BJ (cell line): ENCODE results near the gene CACNA2D2. TPM values are rescaled to one million over a fixed set of nuclear protein-coding genes. Genes with fewer than 3 reads are reported as not detected.

ENCODE experiments used
- CTCF ChIA-PET: fragments of 350-600 bp; formaldehyde crosslinking; extraction: SDS; loops from one replicate; lab custom pipeline; 2021; ENCODE audit warnings: antibody characterized with exemption, inconsistent platforms; lab: Yijun Ruan, JAX
- POLR2A ChIA-PET: fragments of 300-600 bp; sonication (Branson Sonifier 250); formaldehyde crosslinking; extraction: SDS; loops from one replicate; lab custom pipeline; 2021; ENCODE audit warnings: antibody characterized with exemption; lab: Charles Lee
- DNase-seq: peaks from one replicate; pipeline ENCODE4 v3.0.0-alpha.2; 2011; ENCODE audit warnings: low read depth
- H3K27me3 ChIP-seq: 2 replicates; pipeline ENCODE4 v1.6.0; 2011; ENCODE audit warnings: low read length; ENCODE audit not compliant: control insufficient read depth, insufficient read depth
- H3K36me3 ChIP-seq: 2 replicates; pipeline ENCODE4 v1.5.1; 2011; ENCODE audit warnings: low read length; ENCODE audit not compliant: control insufficient read depth, insufficient read depth
- H3K4me3 ChIP-seq: 2 replicates; pipeline ENCODE4 v1.5.1; 2011; ENCODE audit warnings: low read depth, mild to moderate bottlenecking, control low read depth, low read length
- polyA plus RNA-seq: library from polyadenylated mRNA; depleted of rRNA; stranded (reverse); fragments of >200 nt; gene quantifications from 2 replicates; pipeline ENCODE4 v1.2.3, GENCODE V29; 2011
- TF ChIP-seq, protein P1 (sequence below): IDR thresholded peaks from 2 replicates; pipeline ENCODE4 v1.5.1; 2011; ENCODE audit warnings: low read depth, mild to moderate bottlenecking, control low read depth, inconsistent platforms, low read length, moderate library complexity; ENCODE audit not compliant: insufficient read depth

The CACNA2D2 gene
- polyA plus RNA-seq, 1 experiment = 0.11 TPM

DNA sequence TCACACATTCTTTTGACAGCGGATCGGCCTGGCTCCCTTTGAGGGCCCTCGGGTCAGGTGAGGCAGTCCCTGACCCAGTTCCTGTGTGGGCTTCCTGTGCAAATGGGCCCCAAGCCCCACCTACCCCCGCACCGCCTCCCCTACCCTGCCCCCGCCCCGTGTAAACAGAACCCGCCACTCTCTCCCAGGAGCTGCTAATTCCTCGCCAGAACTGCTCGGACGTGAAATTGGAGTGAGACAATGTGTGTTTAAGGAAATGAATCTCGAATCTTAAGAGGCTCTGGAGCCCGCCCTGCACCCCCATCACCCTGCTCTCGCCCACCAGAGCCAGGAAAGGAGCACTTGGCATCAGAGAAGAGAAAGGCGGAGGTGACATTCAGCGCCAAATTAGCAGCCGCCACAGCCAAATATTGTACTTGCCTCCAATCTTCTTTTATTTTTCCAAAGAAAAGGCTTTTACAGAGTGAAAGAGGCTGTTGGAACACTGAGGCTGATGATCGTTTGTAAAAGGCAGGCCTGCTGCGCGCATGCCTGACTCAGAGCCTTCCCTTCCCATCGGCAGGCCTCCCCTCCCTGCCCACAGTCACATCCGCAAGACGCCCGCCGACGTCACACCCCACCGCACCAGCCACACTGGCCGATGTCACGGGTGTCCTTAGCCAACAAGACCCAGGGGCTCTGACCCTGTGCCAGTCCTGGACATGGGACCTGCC, 53.1 kb downstream of the CACNA2D2 start:
- TF ChIP-seq, protein P1, sequence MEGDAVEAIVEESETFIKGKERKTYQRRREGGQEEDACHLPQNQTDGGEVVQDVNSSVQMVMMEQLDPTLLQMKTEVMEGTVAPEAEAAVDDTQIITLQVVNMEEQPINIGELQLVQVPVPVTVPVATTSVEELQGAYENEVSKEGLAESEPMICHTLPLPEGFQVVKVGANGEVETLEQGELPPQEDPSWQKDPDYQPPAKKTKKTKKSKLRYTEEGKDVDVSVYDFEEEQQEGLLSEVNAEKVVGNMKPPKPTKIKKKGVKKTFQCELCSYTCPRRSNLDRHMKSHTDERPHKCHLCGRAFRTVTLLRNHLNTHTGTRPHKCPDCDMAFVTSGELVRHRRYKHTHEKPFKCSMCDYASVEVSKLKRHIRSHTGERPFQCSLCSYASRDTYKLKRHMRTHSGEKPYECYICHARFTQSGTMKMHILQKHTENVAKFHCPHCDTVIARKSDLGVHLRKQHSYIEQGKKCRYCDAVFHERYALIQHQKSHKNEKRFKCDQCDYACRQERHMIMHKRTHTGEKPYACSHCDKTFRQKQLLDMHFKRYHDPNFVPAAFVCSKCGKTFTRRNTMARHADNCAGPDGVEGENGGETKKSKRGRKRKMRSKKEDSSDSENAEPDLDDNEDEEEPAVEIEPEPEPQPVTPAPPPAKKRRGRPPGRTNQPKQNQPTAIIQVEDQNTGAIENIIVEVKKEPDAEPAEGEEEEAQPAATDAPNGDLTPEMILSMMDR = no peak
- no peak for DNase-seq
- ChIA-PET CTCF (no interaction called here), POLR2A (no interaction called here)
- Histone ChIP-seq H3K4me3 (no peak overlapping the region), H3K36me3 (no peaks in the 10 kb centered on the region), H3K27me3 (peaks cover 2% of the 10 kb centered on the region)

DNA sequence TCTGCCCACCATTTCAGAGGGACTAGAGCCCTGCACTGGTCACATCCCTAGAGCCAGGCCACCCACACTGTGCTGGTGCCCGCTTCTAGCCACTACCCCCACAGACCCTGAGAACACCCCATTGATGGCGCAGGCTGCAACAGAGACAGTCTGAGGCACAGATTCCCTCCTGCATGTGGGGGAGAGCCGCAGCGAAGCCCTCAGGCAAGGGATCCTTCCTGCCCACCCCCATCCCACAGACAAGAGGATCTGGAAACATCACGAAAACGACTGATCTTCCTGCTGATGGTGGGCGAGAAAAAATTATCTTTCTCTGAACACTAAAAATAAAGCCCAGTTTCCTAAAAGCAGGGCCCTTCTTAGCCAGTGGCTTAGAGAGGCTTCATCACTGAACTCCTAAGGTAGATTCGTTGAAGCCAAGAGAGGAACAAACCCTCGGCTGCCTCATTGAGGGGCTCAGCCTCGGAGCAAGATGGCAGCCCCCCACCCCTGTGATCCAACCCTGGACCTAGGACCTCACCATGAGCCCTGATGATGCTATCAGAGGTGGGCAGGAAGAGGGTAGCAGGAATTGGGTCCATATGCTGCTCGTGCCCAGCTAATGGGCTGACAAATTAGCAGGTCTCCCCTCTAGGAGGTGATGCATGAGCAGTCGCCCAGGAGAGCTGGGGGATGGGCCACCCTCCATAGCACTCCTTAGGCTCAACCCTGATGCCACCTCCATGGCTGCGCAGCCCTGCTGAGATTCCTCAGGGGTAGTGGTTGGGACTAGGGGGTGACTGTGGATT, 54.5 kb downstream of the CACNA2D2 start:
- TF ChIP-seq, protein P1 = no peak
- no peaks in the 10 kb centered on the region for H3K36me3 ChIP-seq
- ChIA-PET POLR2A (no interaction called here), CTCF (interaction anchor here (1.4 kb wide), 1 partner anchor 102 kb away, joined by 3 read pairs; no protein-coding TSS in a partner anchor)
- DNase-seq = no peak
- peaks cover 2% of the 10 kb centered on the region for H3K27me3 ChIP-seq
- no peak overlapping the region for H3K4me3 ChIP-seq

DNA sequence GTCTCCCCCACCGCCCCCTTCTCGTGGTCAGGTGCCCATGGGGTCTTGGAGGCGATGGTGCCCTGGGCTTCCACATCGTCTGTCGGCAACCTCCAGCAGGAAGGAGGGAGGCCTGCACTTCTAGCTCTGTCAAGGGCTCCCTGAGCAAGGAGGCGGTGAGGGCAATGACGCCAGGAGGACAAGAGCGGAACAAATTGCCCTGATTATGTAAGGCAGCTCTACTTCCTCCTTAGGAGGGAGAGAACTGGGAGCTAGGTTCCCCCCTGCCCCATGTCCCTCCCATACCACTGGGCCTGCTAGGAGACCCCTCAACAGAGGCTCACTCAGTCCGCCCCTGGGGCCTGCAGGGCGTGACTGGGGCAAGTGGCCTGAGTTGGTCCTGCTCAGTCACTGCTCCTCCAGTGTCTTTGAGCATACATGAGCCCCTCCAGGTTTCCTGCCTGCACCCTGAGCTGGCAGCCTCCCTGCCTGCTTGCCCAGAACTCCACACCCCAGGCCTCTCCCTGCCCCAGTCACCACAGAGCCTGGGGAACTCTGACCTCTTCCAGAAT, 56.1 kb downstream of the CACNA2D2 start:
- TF ChIP-seq, protein P1 = no peak
- POLR2A ChIA-PET = no interaction called here

DNA sequence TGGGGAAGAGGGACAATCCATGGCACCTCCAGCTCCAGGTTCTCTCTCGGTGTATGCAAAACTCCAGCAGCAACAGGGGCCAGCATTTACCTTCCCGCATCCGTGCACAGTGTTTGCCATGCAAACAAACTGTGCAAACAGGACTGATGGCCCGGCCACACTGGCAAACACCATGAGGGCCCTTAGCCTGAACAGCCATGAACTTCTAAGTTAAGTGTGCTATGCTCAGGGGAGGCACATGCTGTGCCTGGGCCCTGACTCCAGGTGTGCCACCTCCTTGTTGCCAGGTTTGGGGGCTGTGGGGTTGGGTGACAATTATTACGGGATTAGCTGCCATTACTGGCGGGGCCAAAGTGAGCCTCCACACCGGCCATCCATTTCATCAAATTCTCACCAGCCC, 57.5 kb downstream of the CACNA2D2 start:
- TF ChIP-seq, protein P1 = no peak
- ChIA-PET CTCF (interaction anchor here (1.2 kb wide), 1 partner anchor 15 kb away, joined by 3 read pairs; no protein-coding TSS in a partner anchor), POLR2A (no interaction called here)
- H3K27me3 ChIP-seq = peaks cover 6% of the 10 kb centered on the region
- H3K36me3 ChIP-seq = no peaks in the 10 kb centered on the region
- no peak overlapping the region for H3K4me3 ChIP-seq
- DNase-seq = no peak

More for the DNA sequence above, 56.1 kb downstream of the CACNA2D2 start:
- H3K27me3 ChIP-seq = peaks cover 6% of the 10 kb centered on the region
- DNase-seq = no peak
- no peak overlapping the region for H3K4me3 ChIP-seq
- CTCF ChIA-PET = interaction anchor here (1.2 to 1.7 kb wide), 2 partner anchors 9 to 16 kb away, joined by 3 to 7 read pairs; no protein-coding TSS in a partner anchor
- H3K36me3 ChIP-seq = no peaks in the 10 kb centered on the region

DNA sequence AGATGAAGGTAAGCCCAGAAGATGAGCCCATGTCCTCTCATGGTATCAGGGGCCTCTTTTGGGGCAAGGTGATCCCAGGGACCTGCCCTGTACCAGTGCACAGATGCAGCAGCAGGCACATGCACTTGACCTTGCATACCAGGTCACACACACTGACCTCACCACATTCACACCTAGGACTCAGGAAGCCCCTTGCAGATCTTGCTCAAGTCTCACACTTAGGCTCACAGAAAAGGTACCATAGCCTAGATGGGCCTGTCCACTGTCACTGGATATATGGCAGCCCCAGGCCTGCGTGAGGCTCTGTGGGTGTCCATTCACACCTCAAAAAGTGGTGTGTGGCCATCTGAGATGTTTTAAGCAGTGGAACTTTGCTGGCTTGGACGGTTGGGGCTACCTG, 58.7 kb downstream of the CACNA2D2 start:
- H3K36me3 ChIP-seq = no peaks in the 10 kb centered on the region
- TF ChIP-seq, protein P1 = no peak
- H3K27me3 ChIP-seq = peaks cover 6% of the 10 kb centered on the region
- H3K4me3 ChIP-seq = no peak overlapping the region
- POLR2A ChIA-PET = no interaction called here
- DNase-seq = no peak
- CTCF ChIA-PET = no interaction called here
